ENCODE measurements around the gene MAP2K5.

- no peak for TF ChIP-seq POLR2A (IDR thresholded peaks at IDR 0.05; ENCODE audit: low read length)
- no peak for TF ChIP-seq GATA1 (IDR thresholded peaks at IDR 0.05; ENCODE audit: low read depth, low read length)
Observed at GRCh38 chr15:67578020-67578600, 35.6 kb downstream of the MAP2K5 start.
